HG03565 (cell line): ENCODE data around the gene NKD2.

Source experiments
- ATAC-seq: cut with Tn5 transposase; IDR thresholded peaks from one replicate; pipeline ENCODE4 v1.9.1; 2021; ENCODE audit warnings: mild to moderate bottlenecking, moderate library complexity; ENCODE audit not compliant: unreplicated experiment

The NKD2 gene

GRCh38 chr5:978054-978453 lies 30.5 kb upstream of the NKD2 start:
- no peak for ATAC-seq

- ATAC-seq = no peak
Observed at GRCh38 chr5:978693-979092, 29.9 kb upstream of the NKD2 start.

GRCh38 chr5:979100-979817 lies 29.3 kb upstream of the NKD2 start:
- ATAC-seq = no peak

GRCh38 chr5:980001-980588 lies 28.5 kb upstream of the NKD2 start:
- ATAC-seq = no peak

- no peak for ATAC-seq
Observed at GRCh38 chr5:980966-981365, 27.6 kb upstream of the NKD2 start.

- no peak for ATAC-seq
Observed at GRCh38 chr5:981456-981855, 27.1 kb upstream of the NKD2 start.

- no peak for ATAC-seq
Observed at GRCh38 chr5:982377-983237, 26.0 kb upstream of the NKD2 start.

- ATAC-seq = no peak
Observed at GRCh38 chr5:983238-983524, 25.4 kb upstream of the NKD2 start.

GRCh38 chr5:983568-983967 lies 25.0 kb upstream of the NKD2 start:
- ATAC-seq = no peak

GRCh38 chr5:984774-985173 lies 23.8 kb upstream of the NKD2 start:
- no peak for ATAC-seq

- no peak for ATAC-seq
Observed at GRCh38 chr5:987761-988160, 20.8 kb upstream of the NKD2 start.

GRCh38 chr5:988322-988721 lies 20.3 kb upstream of the NKD2 start:
- ATAC-seq = no peak

GRCh38 chr5:989961-990530 lies 18.6 kb upstream of the NKD2 start:
- no peak for ATAC-seq

GRCh38 chr5:991472-992267 lies 16.9 kb upstream of the NKD2 start:
- no peak for ATAC-seq

GRCh38 chr5:994272-994607 lies 14.4 kb upstream of the NKD2 start:
- ATAC-seq = no peak

GRCh38 chr5:994821-995220 lies 13.8 kb upstream of the NKD2 start:
- ATAC-seq = no peak

- ATAC-seq = no peak
Observed at GRCh38 chr5:995318-995717, 13.3 kb upstream of the NKD2 start.

GRCh38 chr5:997001-997474 lies 11.6 kb upstream of the NKD2 start:
- ATAC-seq = no peak

GRCh38 chr5:997711-998110 lies 10.9 kb upstream of the NKD2 start:
- ATAC-seq = no peak

GRCh38 chr5:998246-999031 lies 10.2 kb upstream of the NKD2 start:
- no peak for ATAC-seq
